ENCODE measurements around the gene PTPRZ1.

PTPRZ1 gene

GRCh38 chr7:121992068-121992467, 119.1 kb downstream of the PTPRZ1 start:
- H3K9me3 ChIP-seq (ENCODE audit: control insufficient read depth, insufficient read depth, low read length) = no peaks in the 10 kb centered on the region
- H3K4me3 ChIP-seq (ENCODE audit: low read length) = no peak overlapping the region
- H3K4me1 ChIP-seq (ENCODE audit: control insufficient read depth, insufficient read depth, low read length) = no peaks in the 10 kb centered on the region
- peaks cover 2% of the 10 kb centered on the region; the same call in 1 of the 2 replicates for H3K36me3 ChIP-seq (ENCODE audit: control insufficient read depth, insufficient read depth, low read length)
- H3K27ac ChIP-seq (ENCODE audit: low read length) = no peak overlapping the region
- no CpG with 5 or more reads among the region's 4 CpGs for WGBS (ENCODE audit: insufficient coverage, insufficient read length)
- H3K27me3 ChIP-seq (ENCODE audit: control insufficient read depth, insufficient read depth, low read length) = no peaks in the 10 kb centered on the region
- DNase-seq (ENCODE audit: low read depth, low spot score) = no peak

GRCh38 chr7:121994625-121995410, 121.9 kb downstream of the PTPRZ1 start:
- Histone ChIP-seq H3K4me3 (ENCODE audit: low read length) (no peak overlapping the region), H3K36me3 (ENCODE audit: control insufficient read depth, insufficient read depth, low read length) (peaks cover 2% of the 10 kb centered on the region; the same call in 1 of the 2 replicates), H3K27ac (ENCODE audit: low read length) (no peak overlapping the region), H3K27me3 (ENCODE audit: control insufficient read depth, insufficient read depth, low read length) (no peaks in the 10 kb centered on the region), H3K9me3 (ENCODE audit: control insufficient read depth, insufficient read depth, low read length) (no peaks in the 10 kb centered on the region), H3K4me1 (ENCODE audit: control insufficient read depth, insufficient read depth, low read length) (no peaks in the 10 kb centered on the region)
- WGBS (ENCODE audit: insufficient coverage, insufficient read length) = no CpG with 5 or more reads among the region's 5 CpGs
- DNase-seq (ENCODE audit: low read depth, low spot score) = peak; percentile 66

GRCh38 chr7:122006687-122007086, 133.7 kb downstream of the PTPRZ1 start:
- no CpG with 5 or more reads among the region's 2 CpGs for WGBS (ENCODE audit: insufficient coverage, insufficient read length)
- DNase-seq (ENCODE audit: low read depth, low spot score) = no peak

GRCh38 chr7:122010116-122010515, 137.2 kb downstream of the PTPRZ1 start:
- Histone ChIP-seq H3K9me3 (ENCODE audit: control insufficient read depth, insufficient read depth, low read length) (no peaks in the 10 kb centered on the region), H3K4me1 (ENCODE audit: control insufficient read depth, insufficient read depth, low read length) (no peaks in the 10 kb centered on the region), H3K27ac (ENCODE audit: low read length) (no peak overlapping the region), H3K36me3 (ENCODE audit: control insufficient read depth, insufficient read depth, low read length) (peaks cover 14% of the 10 kb centered on the region), H3K27me3 (ENCODE audit: control insufficient read depth, insufficient read depth, low read length) (no peaks in the 10 kb centered on the region), H3K4me3 (ENCODE audit: low read length) (no peak overlapping the region)
- no CpG with 5 or more reads among the region's 7 CpGs for WGBS (ENCODE audit: insufficient coverage, insufficient read length)
- DNase-seq (ENCODE audit: low read depth, low spot score) = no peak

More at GRCh38 chr7:122006687-122007086, 133.7 kb downstream of the PTPRZ1 start:
- Histone ChIP-seq H3K36me3 (ENCODE audit: control insufficient read depth, insufficient read depth, low read length) (peaks cover 8% of the 10 kb centered on the region), H3K4me1 (ENCODE audit: control insufficient read depth, insufficient read depth, low read length) (no peaks in the 10 kb centered on the region), H3K9me3 (ENCODE audit: control insufficient read depth, insufficient read depth, low read length) (no peaks in the 10 kb centered on the region), H3K27ac (ENCODE audit: low read length) (no peak overlapping the region), H3K4me3 (ENCODE audit: low read length) (no peak overlapping the region), H3K27me3 (ENCODE audit: control insufficient read depth, insufficient read depth, low read length) (no peaks in the 10 kb centered on the region)

- H3K4me1 ChIP-seq (ENCODE audit: control insufficient read depth, insufficient read depth, low read length) = no peaks in the 10 kb centered on the region
- no peaks in the 10 kb centered on the region for H3K27me3 ChIP-seq (ENCODE audit: control insufficient read depth, insufficient read depth, low read length)
- no peak for DNase-seq (ENCODE audit: low read depth, low spot score)
- no peak overlapping the region for H3K4me3 ChIP-seq (ENCODE audit: low read length)
- WGBS (ENCODE audit: insufficient coverage, insufficient read length) = no CpG with 5 or more reads among the region's 2 CpGs
- H3K9me3 ChIP-seq (ENCODE audit: control insufficient read depth, insufficient read depth, low read length) = no peaks in the 10 kb centered on the region
- H3K36me3 ChIP-seq (ENCODE audit: control insufficient read depth, insufficient read depth, low read length) = peaks cover 14% of the 10 kb centered on the region
- H3K27ac ChIP-seq (ENCODE audit: low read length) = no peak overlapping the region
Observed at GRCh38 chr7:122013065-122013464, 140.1 kb downstream of the PTPRZ1 start.

- no peaks in the 10 kb centered on the region for H3K27me3 ChIP-seq (ENCODE audit: control insufficient read depth, insufficient read depth, low read length)
- DNase-seq (ENCODE audit: low read depth, low spot score) = no peak
- H3K4me1 ChIP-seq (ENCODE audit: control insufficient read depth, insufficient read depth, low read length) = no peaks in the 10 kb centered on the region
- no peak overlapping the region for H3K27ac ChIP-seq (ENCODE audit: low read length)
- H3K9me3 ChIP-seq (ENCODE audit: control insufficient read depth, insufficient read depth, low read length) = no peaks in the 10 kb centered on the region
- no CpG with 5 or more reads among the region's 3 CpGs for WGBS (ENCODE audit: insufficient coverage, insufficient read length)
- H3K36me3 ChIP-seq (ENCODE audit: control insufficient read depth, insufficient read depth, low read length) = peaks cover 14% of the 10 kb centered on the region
- no peak overlapping the region for H3K4me3 ChIP-seq (ENCODE audit: low read length)
Observed at GRCh38 chr7:122013630-122014029, 140.7 kb downstream of the PTPRZ1 start.

- no peaks in the 10 kb centered on the region for H3K9me3 ChIP-seq (ENCODE audit: control insufficient read depth, insufficient read depth, low read length)
- H3K36me3 ChIP-seq (ENCODE audit: control insufficient read depth, insufficient read depth, low read length) = peaks cover 14% of the 10 kb centered on the region
- no peak overlapping the region for H3K4me3 ChIP-seq (ENCODE audit: low read length)
- no peaks in the 10 kb centered on the region for H3K4me1 ChIP-seq (ENCODE audit: control insufficient read depth, insufficient read depth, low read length)
- H3K27ac ChIP-seq (ENCODE audit: low read length) = no peak overlapping the region
- WGBS (ENCODE audit: insufficient coverage, insufficient read length) = no CpG with 5 or more reads among the region's 1 CpG
- no peaks in the 10 kb centered on the region for H3K27me3 ChIP-seq (ENCODE audit: control insufficient read depth, insufficient read depth, low read length)
- DNase-seq (ENCODE audit: low read depth, low spot score) = no peak
Observed at GRCh38 chr7:122014697-122015096, 141.7 kb downstream of the PTPRZ1 start.

GRCh38 chr7:122018032-122018431, 145.1 kb downstream of the PTPRZ1 start:
- Histone ChIP-seq H3K27me3 (ENCODE audit: control insufficient read depth, insufficient read depth, low read length) (no peaks in the 10 kb centered on the region), H3K4me1 (ENCODE audit: control insufficient read depth, insufficient read depth, low read length) (no peaks in the 10 kb centered on the region), H3K9me3 (ENCODE audit: control insufficient read depth, insufficient read depth, low read length) (no peaks in the 10 kb centered on the region), H3K4me3 (ENCODE audit: low read length) (no peak overlapping the region), H3K36me3 (ENCODE audit: control insufficient read depth, insufficient read depth, low read length) (peaks cover 2% of the 10 kb centered on the region; the same call in 1 of the 2 replicates), H3K27ac (ENCODE audit: low read length) (no peak overlapping the region)
- WGBS (ENCODE audit: insufficient coverage, insufficient read length) = no CpG with 5 or more reads among the region's 1 CpG
- DNase-seq (ENCODE audit: low read depth, low spot score) = no peak

- no peak overlapping the region for H3K4me3 ChIP-seq (ENCODE audit: low read length)
- no peaks in the 10 kb centered on the region for H3K4me1 ChIP-seq (ENCODE audit: control insufficient read depth, insufficient read depth, low read length)
- DNase-seq (ENCODE audit: low read depth, low spot score) = no peak
- no peak overlapping the region for H3K27ac ChIP-seq (ENCODE audit: low read length)
- H3K9me3 ChIP-seq (ENCODE audit: control insufficient read depth, insufficient read depth, low read length) = no peaks in the 10 kb centered on the region
- no peaks in the 10 kb centered on the region for H3K36me3 ChIP-seq (ENCODE audit: control insufficient read depth, insufficient read depth, low read length)
- no peaks in the 10 kb centered on the region for H3K27me3 ChIP-seq (ENCODE audit: control insufficient read depth, insufficient read depth, low read length)
- no CpG with 5 or more reads among the region's 2 CpGs for WGBS (ENCODE audit: insufficient coverage, insufficient read length)
Observed at GRCh38 chr7:122027058-122027457, 154.1 kb downstream of the PTPRZ1 start.

GRCh38 chr7:122033641-122034040, 160.7 kb downstream of the PTPRZ1 start:
- peaks cover 3% of the 10 kb centered on the region; the same call in 1 of the 2 replicates for H3K36me3 ChIP-seq (ENCODE audit: control insufficient read depth, insufficient read depth, low read length)
- no peaks in the 10 kb centered on the region for H3K27me3 ChIP-seq (ENCODE audit: control insufficient read depth, insufficient read depth, low read length)
- no peak for DNase-seq (ENCODE audit: low read depth, low spot score)
- H3K4me1 ChIP-seq (ENCODE audit: control insufficient read depth, insufficient read depth, low read length) = no peaks in the 10 kb centered on the region
- H3K27ac ChIP-seq (ENCODE audit: low read length) = no peak overlapping the region
- no CpG with 5 or more reads among the region's 1 CpG for whole genome bisulfite sequencing (ENCODE audit: insufficient coverage, insufficient read length)
- no peaks in the 10 kb centered on the region for H3K9me3 ChIP-seq (ENCODE audit: control insufficient read depth, insufficient read depth, low read length)
- H3K4me3 ChIP-seq (ENCODE audit: low read length) = no peak overlapping the region

GRCh38 chr7:122035876-122036275, 162.9 kb downstream of the PTPRZ1 start:
- Histone ChIP-seq H3K36me3 (ENCODE audit: control insufficient read depth, insufficient read depth, low read length) (peaks cover 15% of the 10 kb centered on the region; the same call in 1 of the 2 replicates), H3K4me3 (ENCODE audit: low read length) (no peak overlapping the region)

More at GRCh38 chr7:122035876-122036275, 162.9 kb downstream of the PTPRZ1 start:
- no peaks in the 10 kb centered on the region for H3K9me3 ChIP-seq (ENCODE audit: control insufficient read depth, insufficient read depth, low read length)
- H3K27me3 ChIP-seq (ENCODE audit: control insufficient read depth, insufficient read depth, low read length) = no peaks in the 10 kb centered on the region
- no peak for DNase-seq (ENCODE audit: low read depth, low spot score)
- 100% methylated on average over 1 of the region's 1 CpG for WGBS (ENCODE audit: insufficient coverage, insufficient read length)
- H3K27ac ChIP-seq (ENCODE audit: low read length) = no peak overlapping the region
- no peaks in the 10 kb centered on the region for H3K4me1 ChIP-seq (ENCODE audit: control insufficient read depth, insufficient read depth, low read length)

Data from iPS DF 6.9 (cell line).